ENCODE results near the gene NUF2. TPM values are rescaled to one million over a fixed set of nuclear protein-coding genes. Genes with fewer than 3 reads are reported as not detected.

NUF2 gene
- total and polyA plus RNA-seq, 2 donors (not counting 1 experiment from before 2014, with no cell fraction given), result 0.94 to 1.3 TPM

DNA sequence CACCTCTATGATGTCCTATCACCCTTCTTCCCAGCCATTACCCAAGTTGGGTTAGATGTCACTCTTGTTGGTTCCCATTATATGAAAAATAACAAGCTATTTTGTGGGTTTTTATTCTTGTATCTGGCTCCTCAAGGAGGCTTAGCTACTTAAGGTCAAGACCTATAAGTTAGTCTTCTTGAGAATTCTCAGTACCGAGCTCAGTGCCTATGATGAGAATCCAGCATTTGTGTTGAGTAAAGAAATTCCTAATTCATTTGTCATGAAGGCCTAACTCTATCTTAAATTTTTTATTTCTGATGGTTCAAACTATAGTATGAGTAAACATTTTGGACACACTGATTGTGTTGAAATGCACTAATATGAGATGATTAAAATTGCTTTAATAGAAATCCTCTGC is 15.9 kb downstream of the NUF2 start:
- no peak overlapping the region for H3K9ac ChIP-seq (ENCODE audit: low read length)
- ChIA-PET POLR2A (no interaction called here), CTCF (interaction anchor here (1.0 kb wide), 1 partner anchor 21 kb away, joined by 4 read pairs; no protein-coding TSS in a partner anchor)
- Mint-ChIP-seq H3K27me3 (no peaks in the 10 kb centered on the region), H3K9me3 (ENCODE audit: insufficient read depth) (peaks cover 4% of the 10 kb centered on the region), H3K4me1 (no peaks in the 10 kb centered on the region), H3K27ac (no peak overlapping the region), H3K4me3 (no peak overlapping the region)
- no peaks in the 10 kb centered on the region for H3K36me3 ChIP-seq (replicated peaks in 1 of 2; ENCODE audit: control extremely low read depth in 1 of 2, control insufficient read depth in 1 of 2, extremely low read depth in 1 of 2, insufficient read depth in 2 of 2, low read length in 1 of 2)
- no peaks in the 10 kb centered on the region for H3K27me3 ChIP-seq (replicated peaks in 1 of 4; ENCODE audit: control extremely low read depth in 1 of 4, control insufficient read depth in 3 of 4, insufficient read depth in 4 of 4, low read length in 3 of 4)
- H2AFZ ChIP-seq (ENCODE audit: insufficient read depth, low read depth, low read length, poor library complexity, severe bottlenecking), result no peak overlapping the region
- no peak overlapping the region for H3K4me3 ChIP-seq (ENCODE audit: control extremely low read depth in 1 of 5, extremely low read depth in 1 of 5, insufficient read depth in 1 of 5, low read depth in 2 of 5, low read length in 4 of 5)
- no peaks in the 10 kb centered on the region for H3K79me2 ChIP-seq (ENCODE audit: control insufficient read depth, insufficient read depth, low read length)
- DNase-seq (no peak), ATAC-seq (ENCODE audit: low read depth) (no peak)
- WGBS (ENCODE audit: insufficient coverage), result no CpG with 5 or more reads among the region's 1 CpG
- H4K20me1 ChIP-seq (ENCODE audit: control insufficient read depth, insufficient read depth, low read length, poor library complexity, severe bottlenecking), result no peaks in the 10 kb centered on the region
- no peaks in the 10 kb centered on the region for H3K4me1 ChIP-seq (ENCODE audit: control insufficient read depth in 2 of 2, insufficient read depth in 2 of 2, low read length in 2 of 2)
- H3K4me2 ChIP-seq (replicated peaks; ENCODE audit: low read depth, low read length, poor library complexity, severe bottlenecking), result no peak overlapping the region
- H3K9me3 ChIP-seq (ENCODE audit: control extremely low read depth in 1 of 3, control insufficient read depth in 2 of 3, insufficient read depth in 1 of 3, low read length in 2 of 3), result peaks cover 0 to 1% (median 0%) of the 10 kb centered on the region in 3 donors
- H3K27ac ChIP-seq (ENCODE audit: low read length in 2 of 2), result no peak overlapping the region
- no peak for TF ChIP-seq EZH2 (IDR thresholded peaks at IDR 0.05; ENCODE audit: borderline replicate concordance, insufficient read depth, low read depth, low read length, poor library complexity, severe bottlenecking)
- TF ChIP-seq, protein P1, sequence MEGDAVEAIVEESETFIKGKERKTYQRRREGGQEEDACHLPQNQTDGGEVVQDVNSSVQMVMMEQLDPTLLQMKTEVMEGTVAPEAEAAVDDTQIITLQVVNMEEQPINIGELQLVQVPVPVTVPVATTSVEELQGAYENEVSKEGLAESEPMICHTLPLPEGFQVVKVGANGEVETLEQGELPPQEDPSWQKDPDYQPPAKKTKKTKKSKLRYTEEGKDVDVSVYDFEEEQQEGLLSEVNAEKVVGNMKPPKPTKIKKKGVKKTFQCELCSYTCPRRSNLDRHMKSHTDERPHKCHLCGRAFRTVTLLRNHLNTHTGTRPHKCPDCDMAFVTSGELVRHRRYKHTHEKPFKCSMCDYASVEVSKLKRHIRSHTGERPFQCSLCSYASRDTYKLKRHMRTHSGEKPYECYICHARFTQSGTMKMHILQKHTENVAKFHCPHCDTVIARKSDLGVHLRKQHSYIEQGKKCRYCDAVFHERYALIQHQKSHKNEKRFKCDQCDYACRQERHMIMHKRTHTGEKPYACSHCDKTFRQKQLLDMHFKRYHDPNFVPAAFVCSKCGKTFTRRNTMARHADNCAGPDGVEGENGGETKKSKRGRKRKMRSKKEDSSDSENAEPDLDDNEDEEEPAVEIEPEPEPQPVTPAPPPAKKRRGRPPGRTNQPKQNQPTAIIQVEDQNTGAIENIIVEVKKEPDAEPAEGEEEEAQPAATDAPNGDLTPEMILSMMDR (IDR thresholded peaks at IDR 0.05), result no peak
- intact Hi-C loops (cut with micrococcal nuclease), result no loop called here

GRCh38 chr1:163346326-163346870 is 24.6 kb downstream of the NUF2 start:
- TF ChIP-seq, protein P1 (IDR thresholded peaks at IDR 0.05), result no peak
- TF ChIP-seq EZH2 (IDR thresholded peaks at IDR 0.05; ENCODE audit: borderline replicate concordance, insufficient read depth, low read depth, low read length, poor library complexity, severe bottlenecking), result no peak
- POLR2A ChIA-PET, result no interaction called here

More at GRCh38 chr1:163346326-163346870, 24.6 kb downstream of the NUF2 start:
- no peaks in the 10 kb centered on the region for H3K27me3 Mint-ChIP-seq
- no peak overlapping the region for H3K4me2 ChIP-seq (replicated peaks; ENCODE audit: low read depth, low read length, poor library complexity, severe bottlenecking)
- no peaks in the 10 kb centered on the region for H3K79me2 ChIP-seq (ENCODE audit: control insufficient read depth, insufficient read depth, low read length)
- intact Hi-C loops (cut with micrococcal nuclease), result no loop called here
- CTCF ChIA-PET, result no interaction called here
- no peak overlapping the region for H2AFZ ChIP-seq (ENCODE audit: insufficient read depth, low read depth, low read length, poor library complexity, severe bottlenecking)
- no peaks in the 10 kb centered on the region for H3K27me3 ChIP-seq (replicated peaks in 1 of 4; ENCODE audit: control extremely low read depth in 1 of 4, control insufficient read depth in 3 of 4, insufficient read depth in 4 of 4, low read length in 3 of 4)
- H3K4me3 ChIP-seq (ENCODE audit: control extremely low read depth in 1 of 5, extremely low read depth in 1 of 5, insufficient read depth in 1 of 5, low read depth in 2 of 5, low read length in 4 of 5), result no peak overlapping the region
- H3K9me3 Mint-ChIP-seq (ENCODE audit: insufficient read depth), result no peaks in the 10 kb centered on the region
- ATAC-seq (ENCODE audit: low read depth) (no peak), DNase-seq (no peak)
- H3K9ac ChIP-seq (ENCODE audit: low read length), result no peak overlapping the region
- H4K20me1 ChIP-seq (ENCODE audit: control insufficient read depth, insufficient read depth, low read length, poor library complexity, severe bottlenecking), result no peaks in the 10 kb centered on the region
- no peaks in the 10 kb centered on the region for H3K4me1 ChIP-seq (ENCODE audit: control insufficient read depth in 2 of 2, insufficient read depth in 2 of 2, low read length in 2 of 2)
- no peak overlapping the region for H3K27ac ChIP-seq (ENCODE audit: low read length in 2 of 2)
- no peaks in the 10 kb centered on the region for H3K36me3 ChIP-seq (replicated peaks in 1 of 2; ENCODE audit: control extremely low read depth in 1 of 2, control insufficient read depth in 1 of 2, extremely low read depth in 1 of 2, insufficient read depth in 2 of 2, low read length in 1 of 2)
- no peak overlapping the region for H3K27ac Mint-ChIP-seq
- H3K4me3 Mint-ChIP-seq, result no peak overlapping the region
- no peaks in the 10 kb centered on the region for H3K4me1 Mint-ChIP-seq
- 96% methylated on average over 3 of the region's 4 CpGs for WGBS (ENCODE audit: insufficient coverage)
- H3K9me3 ChIP-seq (ENCODE audit: control extremely low read depth in 1 of 3, control insufficient read depth in 2 of 3, insufficient read depth in 1 of 3, low read length in 2 of 3), result no peaks in the 10 kb centered on the region
